ENCODE data around the gene BICD1. TPM values are rescaled to one million over a fixed set of nuclear protein-coding genes. Genes with fewer than 3 reads are reported as not detected.

BICD1 gene
- total RNA-seq, 6 experiments from 2014 or later = 24.5 to 36.6 (median 32.4) TPM

- Mint-ChIP-seq H3K4me3 (no peak overlapping the region), H3K4me1 (ENCODE audit: low read depth) (peaks cover 18% of the 10 kb centered on the region), H3K27me3 (ENCODE audit: insufficient read depth) (no peaks in the 10 kb centered on the region), H3K9me3 (no peaks in the 10 kb centered on the region), H3K36me3 (ENCODE audit: low read depth) (no peaks in the 10 kb centered on the region), H3K27ac (no peak overlapping the region)
- DNase-seq = no peak
- TF ChIP-seq, protein P1, sequence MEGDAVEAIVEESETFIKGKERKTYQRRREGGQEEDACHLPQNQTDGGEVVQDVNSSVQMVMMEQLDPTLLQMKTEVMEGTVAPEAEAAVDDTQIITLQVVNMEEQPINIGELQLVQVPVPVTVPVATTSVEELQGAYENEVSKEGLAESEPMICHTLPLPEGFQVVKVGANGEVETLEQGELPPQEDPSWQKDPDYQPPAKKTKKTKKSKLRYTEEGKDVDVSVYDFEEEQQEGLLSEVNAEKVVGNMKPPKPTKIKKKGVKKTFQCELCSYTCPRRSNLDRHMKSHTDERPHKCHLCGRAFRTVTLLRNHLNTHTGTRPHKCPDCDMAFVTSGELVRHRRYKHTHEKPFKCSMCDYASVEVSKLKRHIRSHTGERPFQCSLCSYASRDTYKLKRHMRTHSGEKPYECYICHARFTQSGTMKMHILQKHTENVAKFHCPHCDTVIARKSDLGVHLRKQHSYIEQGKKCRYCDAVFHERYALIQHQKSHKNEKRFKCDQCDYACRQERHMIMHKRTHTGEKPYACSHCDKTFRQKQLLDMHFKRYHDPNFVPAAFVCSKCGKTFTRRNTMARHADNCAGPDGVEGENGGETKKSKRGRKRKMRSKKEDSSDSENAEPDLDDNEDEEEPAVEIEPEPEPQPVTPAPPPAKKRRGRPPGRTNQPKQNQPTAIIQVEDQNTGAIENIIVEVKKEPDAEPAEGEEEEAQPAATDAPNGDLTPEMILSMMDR (IDR thresholded peaks at IDR 0.05) = no peak
Observed at GRCh38 chr12:32379213-32379612, 272.6 kb downstream of the BICD1 start.

DNA sequence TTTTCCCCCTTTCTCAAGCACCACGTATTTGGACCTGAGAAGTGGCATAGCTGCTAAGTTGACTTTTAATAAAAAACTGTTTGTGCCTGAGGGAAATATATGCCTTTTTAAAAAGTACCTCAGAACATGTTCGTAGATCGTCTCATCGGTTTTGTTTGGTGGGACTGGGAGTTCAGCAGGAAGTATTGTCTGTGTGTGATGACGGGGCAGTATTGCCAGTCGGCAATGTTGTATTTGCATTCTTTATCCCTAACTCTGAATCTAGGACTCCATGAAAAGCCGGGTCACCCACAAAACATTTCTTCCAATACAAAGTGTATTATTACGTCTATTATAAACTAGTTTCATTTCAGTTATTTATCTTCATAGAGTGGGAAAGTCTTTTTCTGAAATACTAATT, 273.0 kb downstream of the BICD1 start:
- Mint-ChIP-seq H3K9me3 (no peaks in the 10 kb centered on the region), H3K36me3 (ENCODE audit: low read depth) (no peaks in the 10 kb centered on the region), H3K27ac (no peak overlapping the region), H3K4me1 (ENCODE audit: low read depth) (peaks cover 18% of the 10 kb centered on the region), H3K4me3 (no peak overlapping the region), H3K27me3 (ENCODE audit: insufficient read depth) (no peaks in the 10 kb centered on the region)
- TF ChIP-seq, protein P1 (IDR thresholded peaks at IDR 0.05) = no peak
- no peak for DNase-seq

- H3K27ac Mint-ChIP-seq = no peak overlapping the region
- H3K27me3 Mint-ChIP-seq (ENCODE audit: insufficient read depth) = peaks cover 3% of the 10 kb centered on the region; the same call in 1 of the 2 replicates
- TF ChIP-seq, protein P1 (IDR thresholded peaks at IDR 0.05) = no peak
- no peaks in the 10 kb centered on the region for H3K36me3 Mint-ChIP-seq (ENCODE audit: low read depth)
- no peak for DNase-seq
- H3K4me1 Mint-ChIP-seq (ENCODE audit: low read depth) = peaks cover 16% of the 10 kb centered on the region
- H3K9me3 Mint-ChIP-seq = no peaks in the 10 kb centered on the region
- H3K4me3 Mint-ChIP-seq = no peak overlapping the region
Observed at GRCh38 chr12:32382226-32382625, 275.6 kb downstream of the BICD1 start.

GRCh38 chr12:32390572-32391219, 284.0 kb downstream of the BICD1 start:
- no peak for DNase-seq
- TF ChIP-seq, protein P1 (IDR thresholded peaks at IDR 0.05) = no peak
- Mint-ChIP-seq H3K4me3 (no peak overlapping the region), H3K36me3 (ENCODE audit: low read depth) (no peaks in the 10 kb centered on the region), H3K9me3 (peaks cover 10% of the 10 kb centered on the region), H3K4me1 (ENCODE audit: low read depth) (no peaks in the 10 kb centered on the region), H3K27me3 (ENCODE audit: insufficient read depth) (peaks cover under 1% of the 10 kb centered on the region; the same call in 1 of the 2 replicates), H3K27ac (no peak overlapping the region)

DNA sequence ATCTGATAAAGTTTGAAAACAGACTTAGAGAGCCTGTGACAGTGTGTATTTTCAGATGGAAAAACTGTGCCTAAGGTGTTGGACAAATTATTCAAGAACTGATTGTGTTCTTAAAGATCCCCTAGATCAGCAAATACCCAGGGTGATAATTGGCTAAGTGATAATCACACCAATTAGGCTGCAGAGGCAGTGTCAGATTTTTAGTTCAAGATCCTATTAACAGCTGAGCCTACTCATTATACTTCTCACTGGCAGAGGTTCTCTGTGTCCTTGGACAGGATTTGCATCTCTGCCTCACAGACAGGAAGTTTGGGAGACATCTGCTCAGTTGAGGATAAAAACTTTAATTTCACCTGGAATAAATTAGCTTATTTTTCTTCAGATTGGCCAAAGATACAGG, 288.4 kb downstream of the BICD1 start:
- no peak overlapping the region for H3K27ac Mint-ChIP-seq
- TF ChIP-seq, protein P1 (IDR thresholded peaks at IDR 0.05) = no peak

More for the DNA sequence above, 288.4 kb downstream of the BICD1 start:
- no peak overlapping the region for H3K4me3 Mint-ChIP-seq
- no peak for DNase-seq
- no peaks in the 10 kb centered on the region for H3K36me3 Mint-ChIP-seq (ENCODE audit: low read depth)
- H3K9me3 Mint-ChIP-seq = peaks cover 7% of the 10 kb centered on the region
- peaks cover 4% of the 10 kb centered on the region; the same call in 1 of the 2 replicates for H3K27me3 Mint-ChIP-seq (ENCODE audit: insufficient read depth)
- peaks cover 4% of the 10 kb centered on the region; the same call in 1 of the 2 replicates for H3K4me1 Mint-ChIP-seq (ENCODE audit: low read depth)
